Measurements from ENCODE around the gene AADAC. TPM values are rescaled to one million over a fixed set of nuclear protein-coding genes. Genes with fewer than 3 reads are reported as not detected.

The AADAC gene
- total and polyA plus RNA-seq, 4 donors = 4.4 to 33.3 (median 8.2) TPM

- ATAC-seq (ENCODE audit: insufficient read depth, low FRiP score) = no peak
- 38 to 61% methylated on average over 1 of the region's 1 CpG for WGBS, 2 donors
- no peaks in the 10 kb centered on the region for H3K4me1 ChIP-seq (ENCODE audit: control insufficient read depth in 5 of 5, insufficient read depth in 5 of 5, low read length in 5 of 5)
- no peaks in the 10 kb centered on the region for H3K27me3 ChIP-seq (ENCODE audit: control insufficient read depth in 3 of 3, insufficient read depth in 3 of 3, low read length in 2 of 3)
- H3K4me3 ChIP-seq = no peak overlapping the region
- no peak overlapping the region for H3K27ac ChIP-seq (ENCODE audit: low read depth in 1 of 2, low read length in 1 of 2)
- no peaks in the 10 kb centered on the region for H3K36me3 ChIP-seq (ENCODE audit: control insufficient read depth in 4 of 4, insufficient read depth in 4 of 4, low read length in 4 of 4)
- DNase-seq = no peak
- no peak overlapping the region for H3K9ac ChIP-seq (ENCODE audit: insufficient read depth in 1 of 2, low read length in 2 of 2)
- H3K9me3 ChIP-seq (ENCODE audit: control insufficient read depth in 4 of 4, insufficient read depth in 3 of 4, low read length in 3 of 4) = no peaks in the 10 kb centered on the region
- no peak for TF ChIP-seq CTCF (IDR thresholded peaks at IDR 0.05; ENCODE audit: control extremely low read depth, extremely low read depth)
Observed at GRCh38 chr3:151796105-151796680, 17.7 kb upstream of the AADAC start.

- ATAC-seq (ENCODE audit: insufficient read depth, low FRiP score) (no peak), DNase-seq (no peak)
- H3K36me3 ChIP-seq (ENCODE audit: control insufficient read depth in 4 of 4, insufficient read depth in 4 of 4, low read length in 4 of 4) = no peaks in the 10 kb centered on the region
- H3K27ac ChIP-seq (ENCODE audit: low read depth in 1 of 2, low read length in 1 of 2) = no peak overlapping the region
- no peaks in the 10 kb centered on the region for H3K9me3 ChIP-seq (ENCODE audit: control insufficient read depth in 4 of 4, insufficient read depth in 3 of 4, low read length in 3 of 4)
- WGBS, 2 donors = 82 to 97% methylated on average over 2 of the region's 2 CpGs
- TF ChIP-seq CTCF (IDR thresholded peaks at IDR 0.05; ENCODE audit: control extremely low read depth, extremely low read depth) = no peak
- no peaks in the 10 kb centered on the region for H3K4me1 ChIP-seq (ENCODE audit: control insufficient read depth in 5 of 5, insufficient read depth in 5 of 5, low read length in 5 of 5)
- no peaks in the 10 kb centered on the region for H3K27me3 ChIP-seq (ENCODE audit: control insufficient read depth in 3 of 3, insufficient read depth in 3 of 3, low read length in 2 of 3)
- no peak overlapping the region for H3K9ac ChIP-seq (ENCODE audit: insufficient read depth in 1 of 2, low read length in 2 of 2)
- no peak overlapping the region for H3K4me3 ChIP-seq
Observed at GRCh38 chr3:151798466-151798865, 15.4 kb upstream of the AADAC start.

GRCh38 chr3:151800431-151800830 is 13.5 kb upstream of the AADAC start:
- WGBS, 2 donors = 71 to 92% methylated on average over 2 of the region's 2 CpGs
- no peak for TF ChIP-seq CTCF (IDR thresholded peaks at IDR 0.05; ENCODE audit: control extremely low read depth, extremely low read depth)
- H3K27ac ChIP-seq (ENCODE audit: low read depth in 1 of 2, low read length in 1 of 2) = no peak overlapping the region
- no peaks in the 10 kb centered on the region for H3K4me1 ChIP-seq (ENCODE audit: control insufficient read depth in 5 of 5, insufficient read depth in 5 of 5, low read length in 5 of 5)
- no peaks in the 10 kb centered on the region for H3K9me3 ChIP-seq (ENCODE audit: control insufficient read depth in 4 of 4, insufficient read depth in 3 of 4, low read length in 3 of 4)
- no peak overlapping the region for H3K9ac ChIP-seq (ENCODE audit: insufficient read depth in 1 of 2, low read length in 2 of 2)
- H3K36me3 ChIP-seq (ENCODE audit: control insufficient read depth in 4 of 4, insufficient read depth in 4 of 4, low read length in 4 of 4) = no peaks in the 10 kb centered on the region
- ATAC-seq (ENCODE audit: insufficient read depth, low FRiP score) = no peak
- H3K4me3 ChIP-seq = no peak overlapping the region
- H3K27me3 ChIP-seq (ENCODE audit: control insufficient read depth in 3 of 3, insufficient read depth in 3 of 3, low read length in 2 of 3) = no peaks in the 10 kb centered on the region
- DNase-seq = no peak

- DNase-seq (peak in 2 of 3 donors; percentile 32 to 45), ATAC-seq (ENCODE audit: insufficient read depth, low FRiP score) (no peak)
- no peaks in the 10 kb centered on the region for H3K4me1 ChIP-seq (ENCODE audit: control insufficient read depth in 5 of 5, insufficient read depth in 5 of 5, low read length in 5 of 5)
- no peak overlapping the region for H3K27ac ChIP-seq (ENCODE audit: low read depth in 1 of 2, low read length in 1 of 2)
- H3K4me3 ChIP-seq = no peak overlapping the region
- no peak for TF ChIP-seq CTCF (IDR thresholded peaks at IDR 0.05; ENCODE audit: control extremely low read depth, extremely low read depth)
- H3K9me3 ChIP-seq (ENCODE audit: control insufficient read depth in 4 of 4, insufficient read depth in 3 of 4, low read length in 3 of 4) = peaks cover 0 to 4% (median 0%) of the 10 kb centered on the region in 4 donors
- WGBS, 2 donors = 56 to 71% methylated on average over 1 of the region's 1 CpG
- H3K27me3 ChIP-seq (ENCODE audit: control insufficient read depth in 3 of 3, insufficient read depth in 3 of 3, low read length in 2 of 3) = no peaks in the 10 kb centered on the region
- H3K9ac ChIP-seq (ENCODE audit: insufficient read depth in 1 of 2, low read length in 2 of 2) = no peak overlapping the region
- no peaks in the 10 kb centered on the region for H3K36me3 ChIP-seq (ENCODE audit: control insufficient read depth in 4 of 4, insufficient read depth in 4 of 4, low read length in 4 of 4)
Observed at GRCh38 chr3:151804267-151804666, 9.6 kb upstream of the AADAC start.

Data from lung (tissue), 12 donors.